HG02763 (cell line): ENCODE data around the gene ARHGAP12.
A peak's percentile ranks its signal among the peaks of the same experiment; 100 is the strongest.

Source experiments
- ATAC-seq: cut with Tn5 transposase; IDR thresholded peaks from one replicate; pipeline ENCODE4 v1.9.1; 2021; ENCODE audit warnings: mild to moderate bottlenecking, moderate library complexity; ENCODE audit not compliant: unreplicated experiment

Gene ARHGAP12

DNA sequence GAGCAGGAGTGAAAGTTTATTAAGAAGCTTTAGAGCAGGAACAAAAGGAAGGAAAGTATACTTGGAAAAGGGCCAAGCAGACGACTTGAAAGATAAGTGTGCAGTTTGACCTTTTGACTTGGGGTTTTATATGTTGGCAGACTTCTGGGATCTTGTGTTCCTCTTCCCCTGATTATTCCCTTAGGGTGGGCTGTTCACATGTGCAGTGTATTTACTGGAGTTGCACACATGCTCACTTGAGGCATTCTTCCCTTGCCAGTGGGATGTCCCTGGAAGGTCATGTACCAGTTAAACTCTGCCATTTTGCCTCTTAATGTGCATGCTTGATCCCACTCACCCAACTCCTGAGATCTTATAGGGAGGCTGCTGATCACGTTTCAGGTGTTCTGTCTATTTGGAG is 23.4 kb upstream of the ARHGAP12 start:
- no peak for ATAC-seq

DNA sequence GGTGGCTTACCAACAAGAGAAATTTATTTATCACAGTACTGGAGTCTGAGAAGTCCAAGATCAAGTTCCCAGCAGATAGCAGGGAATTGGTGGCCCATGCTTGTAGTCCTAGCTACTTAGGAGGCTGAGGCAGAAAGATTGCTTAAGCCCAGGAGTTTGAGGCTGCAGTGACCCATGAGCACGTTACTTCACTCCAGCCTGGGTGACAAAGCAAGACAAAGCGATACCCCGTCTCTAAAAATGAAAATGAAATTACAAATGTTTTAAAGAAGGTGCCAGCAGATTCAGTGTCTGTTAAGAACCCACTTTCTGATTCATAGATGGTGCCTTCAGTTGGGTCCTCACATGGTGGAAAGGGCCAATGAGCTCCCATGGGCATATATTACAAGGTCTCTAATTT is 20.6 kb upstream of the ARHGAP12 start:
- no peak for ATAC-seq

DNA sequence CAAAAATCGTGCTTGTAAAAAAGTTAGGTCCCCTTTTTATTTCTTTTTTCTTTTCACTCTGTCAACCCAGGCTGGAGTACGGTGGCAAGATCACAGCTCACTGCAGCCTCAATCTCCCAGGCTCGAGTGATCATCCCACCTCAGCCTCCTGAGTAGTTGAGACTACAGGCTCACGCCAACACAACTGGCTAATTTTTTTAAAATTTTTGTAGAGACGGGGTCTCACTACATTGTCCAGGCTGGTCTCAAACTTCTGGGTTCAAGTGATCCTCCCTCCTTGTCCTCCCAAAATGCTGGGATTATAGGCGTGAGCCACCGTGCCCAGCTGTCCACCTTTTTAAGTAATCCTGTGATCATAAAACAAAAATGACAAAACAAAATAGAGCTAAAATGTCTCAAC is 19.4 kb upstream of the ARHGAP12 start:
- ATAC-seq, result no peak

DNA sequence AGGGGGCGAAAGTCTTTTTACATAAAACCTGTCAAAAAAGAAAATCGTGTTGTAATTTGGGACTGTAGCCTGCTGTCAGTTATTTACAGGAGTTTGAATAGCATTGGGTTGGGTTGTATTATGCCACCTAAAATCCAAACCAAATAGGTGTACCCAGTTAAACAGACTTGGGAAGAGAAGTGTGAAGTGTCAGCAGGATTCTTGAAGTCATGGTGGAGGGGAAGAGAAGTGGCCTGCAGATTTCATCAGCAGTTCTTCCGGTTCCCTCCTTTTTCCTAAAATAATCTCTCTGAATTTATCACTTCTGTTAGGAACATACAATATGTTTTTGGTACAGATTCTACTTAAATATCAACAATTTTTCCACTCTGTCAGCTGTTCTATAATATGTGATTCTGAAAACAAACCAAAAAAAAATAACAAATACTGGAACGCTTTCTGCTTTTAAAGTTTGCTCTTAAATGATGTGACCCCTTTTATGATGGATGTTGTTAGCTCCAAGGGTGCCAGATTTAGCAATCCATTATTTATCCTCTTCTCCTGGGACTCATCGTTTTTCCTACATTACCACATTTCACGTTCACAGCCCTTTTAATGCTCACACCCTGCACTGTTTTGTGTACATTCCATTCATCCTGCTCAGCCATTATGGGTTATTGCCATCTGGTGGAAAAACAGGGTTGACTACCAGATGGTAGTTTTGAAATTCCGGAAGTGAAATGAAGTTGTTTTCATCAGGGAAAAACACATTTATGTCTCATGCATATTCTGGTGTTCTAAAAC is 18.7 kb upstream of the ARHGAP12 start:
- ATAC-seq, result no peak

DNA sequence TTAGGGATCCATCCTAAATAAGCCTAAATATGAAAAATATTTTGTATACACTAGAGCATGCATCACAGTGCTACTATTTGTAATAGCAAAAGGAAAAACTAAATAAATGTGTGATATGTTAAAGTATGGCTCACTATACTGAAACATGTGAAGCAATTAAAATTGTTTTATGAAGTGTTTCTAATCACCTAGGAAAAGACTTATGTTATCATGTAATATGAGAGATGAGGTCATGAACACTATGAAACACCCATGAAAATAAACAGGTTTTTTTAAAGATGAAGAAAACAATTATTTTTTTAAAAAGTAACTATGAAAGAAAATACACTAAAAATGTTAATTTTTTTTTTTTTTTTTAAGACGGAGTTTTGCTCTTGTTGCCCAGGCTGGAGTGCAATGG is 16.8 kb upstream of the ARHGAP12 start:
- ATAC-seq, result no peak

DNA sequence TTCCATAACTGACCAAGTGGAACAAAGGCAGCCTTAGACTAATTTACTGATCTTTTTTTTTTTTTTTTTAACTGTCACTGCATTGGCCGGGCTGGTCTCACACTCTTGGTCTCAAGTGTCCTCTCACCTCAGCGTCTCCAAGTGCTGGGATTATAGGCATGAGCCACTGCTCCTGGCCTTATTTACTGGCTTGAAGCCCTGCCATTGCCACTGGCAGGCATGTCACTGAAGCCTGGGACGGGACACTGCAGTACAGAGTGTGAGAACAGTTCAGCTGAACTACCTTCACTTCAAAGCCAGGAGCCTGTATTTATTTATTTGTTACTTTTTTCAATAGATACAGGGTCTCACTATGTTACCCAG is 15.4 kb upstream of the ARHGAP12 start:
- ATAC-seq, result no peak

DNA sequence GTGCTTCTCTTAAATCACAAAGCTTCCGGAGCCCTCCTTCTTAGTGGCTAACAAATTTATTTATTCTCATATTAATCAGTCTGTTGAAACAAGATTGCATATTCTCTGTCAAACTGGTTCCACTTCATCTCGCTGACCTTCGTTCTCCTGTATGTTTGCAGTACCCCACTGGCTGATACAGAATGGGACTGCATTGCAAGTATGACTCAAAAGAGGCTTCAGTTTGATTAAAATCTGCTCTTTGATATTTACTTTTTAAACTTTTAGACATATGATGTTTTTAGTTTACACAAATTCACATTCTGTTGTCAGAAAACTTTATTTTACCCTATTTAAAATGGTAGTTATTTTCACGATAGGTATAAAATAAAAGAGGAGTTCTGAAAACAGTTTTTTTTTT is 14.3 kb upstream of the ARHGAP12 start:
- no peak for ATAC-seq

DNA sequence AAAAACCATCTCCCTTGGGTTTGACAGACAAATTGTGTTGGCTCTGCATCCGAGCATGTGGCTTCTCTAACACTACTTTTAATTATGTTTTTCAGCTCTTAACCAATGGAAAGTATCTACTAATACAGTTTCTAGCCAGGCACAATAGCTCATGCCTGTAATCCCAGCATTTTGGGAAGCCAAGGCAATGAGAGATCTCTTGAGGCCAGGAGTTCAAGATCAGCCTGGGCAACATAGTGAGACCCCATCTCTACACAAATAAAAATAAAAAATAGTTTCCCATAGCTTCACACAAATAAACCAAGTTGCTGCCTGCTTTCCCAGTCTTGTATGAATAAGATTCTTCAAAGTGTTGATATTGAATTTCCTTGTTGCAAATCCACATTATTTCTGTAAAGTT is 13.8 kb upstream of the ARHGAP12 start:
- no peak for ATAC-seq

DNA sequence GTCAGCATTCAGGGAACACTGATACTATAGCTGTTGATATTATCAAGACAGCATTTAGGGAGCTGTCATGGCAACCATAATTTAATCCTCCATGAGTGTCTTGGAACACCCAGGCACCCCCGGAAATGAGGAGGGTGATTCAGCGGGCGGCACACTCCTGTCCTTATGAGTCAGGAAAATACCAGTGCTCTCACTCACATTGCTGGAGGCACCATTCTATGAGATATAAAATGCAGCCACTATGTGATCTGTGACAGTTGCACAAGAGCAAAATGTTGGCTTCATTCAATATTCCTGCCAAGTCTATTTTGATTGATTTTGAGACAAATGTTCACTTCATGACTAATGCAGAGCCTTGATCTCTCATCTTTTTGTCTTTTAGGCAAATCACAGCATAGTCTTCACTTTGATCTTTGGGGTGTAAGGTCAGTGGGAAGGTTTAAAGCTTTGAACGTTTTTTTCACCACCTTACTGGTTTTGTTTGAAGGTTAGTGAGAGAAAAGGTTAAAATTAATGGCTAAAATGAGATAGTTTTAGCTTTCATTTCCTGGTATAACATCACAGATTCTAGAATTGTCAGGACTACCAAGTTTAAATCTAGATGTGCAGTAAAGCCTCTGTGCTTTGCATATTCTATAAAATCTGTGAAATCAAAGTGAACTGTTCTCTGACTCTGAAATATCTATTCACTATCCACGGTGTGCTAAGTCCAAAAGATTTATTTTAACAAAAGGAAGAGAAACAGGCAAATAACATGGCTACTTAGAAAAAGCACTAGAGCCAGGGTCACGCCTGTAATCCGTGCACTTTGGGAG is 12.4 kb upstream of the ARHGAP12 start:
- no peak for ATAC-seq

DNA sequence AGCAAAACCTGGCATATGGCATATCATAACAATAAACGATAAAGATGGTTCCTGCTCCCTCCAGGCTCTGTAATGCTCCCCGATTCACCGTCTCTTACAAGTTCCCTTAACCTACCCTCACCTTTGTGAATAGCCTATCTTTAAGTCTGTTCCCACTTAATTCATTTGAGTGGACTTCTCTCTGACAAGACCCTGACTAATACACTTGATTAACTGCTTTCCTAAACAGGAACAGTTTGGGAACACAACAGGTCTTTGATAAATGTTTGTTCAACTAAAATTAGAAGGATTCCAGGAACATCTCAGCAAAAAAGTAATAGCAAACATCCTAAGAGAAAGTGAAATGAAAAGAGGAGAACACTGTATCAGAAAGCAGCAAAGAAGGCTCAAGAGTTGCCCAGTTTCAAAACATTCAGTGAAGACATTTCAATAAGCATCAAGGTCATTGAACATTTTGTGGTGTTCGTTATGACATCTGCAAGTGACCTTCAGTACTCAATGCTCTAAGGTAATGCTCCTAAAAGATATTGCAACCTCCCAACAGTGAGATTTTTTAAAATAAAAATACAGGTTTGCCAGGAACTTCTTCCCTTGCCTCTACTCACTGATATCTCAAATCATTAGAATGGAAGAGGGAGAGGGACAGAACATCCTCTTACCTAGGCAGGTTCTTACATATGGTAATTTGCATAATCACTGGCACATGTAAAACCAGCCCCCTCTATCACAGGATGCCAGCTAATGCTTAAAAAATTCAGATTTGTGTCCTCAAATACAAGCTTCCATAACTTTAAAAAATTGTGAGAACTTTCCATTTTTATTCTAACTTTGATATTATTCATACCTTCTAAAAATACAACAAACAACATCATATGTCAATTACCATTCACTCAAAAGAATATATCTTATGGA is 11.4 kb upstream of the ARHGAP12 start:
- ATAC-seq, result no peak

DNA sequence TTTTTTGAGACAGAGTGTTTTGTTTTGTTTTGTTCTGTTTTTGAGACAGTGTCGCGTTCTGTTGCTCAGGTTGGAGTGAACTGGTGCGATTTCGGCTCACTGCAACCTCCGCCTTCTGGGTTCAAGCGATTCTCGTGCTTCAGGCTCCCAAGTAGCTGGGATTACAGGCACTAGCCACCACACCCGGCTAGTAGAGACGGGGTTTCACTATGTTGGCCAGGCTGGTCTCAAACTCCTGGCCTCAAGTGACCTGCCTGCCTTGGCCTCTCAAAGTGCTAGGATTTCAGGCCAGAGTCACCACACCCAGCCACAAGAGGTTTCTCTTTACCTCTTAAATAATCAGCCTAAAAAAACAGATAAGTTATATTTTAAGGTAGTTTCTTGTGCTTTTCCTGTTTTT is 8.7 kb upstream of the ARHGAP12 start:
- no peak for ATAC-seq

DNA sequence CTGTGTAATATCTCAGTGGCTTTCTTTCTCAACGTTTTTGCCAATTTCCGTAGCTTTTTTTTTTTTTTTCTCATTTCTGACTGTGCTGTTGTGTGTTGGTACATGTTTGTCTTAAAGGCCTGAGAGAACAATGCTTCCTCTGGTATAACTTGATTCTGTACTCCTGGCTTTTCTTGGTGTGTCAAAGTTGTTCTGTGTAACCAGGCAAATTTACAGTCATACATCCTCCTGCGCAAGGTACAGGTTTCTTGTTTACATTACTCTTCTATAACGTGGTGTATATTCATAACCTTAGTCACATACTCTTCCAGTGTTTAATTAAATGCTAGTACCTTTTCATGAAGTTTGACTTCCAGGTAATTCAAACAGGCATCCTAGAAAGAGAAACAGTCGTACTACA is 8.3 kb upstream of the ARHGAP12 start:
- no peak for ATAC-seq

DNA sequence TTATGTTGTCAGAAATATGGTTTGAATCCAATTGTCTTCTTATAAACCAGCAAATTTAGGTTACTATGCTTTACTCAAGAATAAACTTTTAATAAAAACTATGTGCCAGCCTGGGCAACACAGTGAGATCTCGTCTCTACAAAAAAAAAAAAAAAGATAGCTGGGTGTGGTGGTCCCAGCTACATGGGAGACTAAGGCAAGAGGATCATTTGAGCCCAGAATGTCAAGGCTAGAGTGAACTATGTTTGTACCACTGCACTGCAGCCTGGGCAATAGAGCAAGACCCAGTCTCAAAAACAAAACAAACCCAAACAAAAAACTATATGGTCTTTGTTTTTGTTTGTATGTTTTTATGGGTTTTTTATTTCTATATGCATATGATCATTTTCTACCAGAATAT is 7.5 kb upstream of the ARHGAP12 start:
- ATAC-seq, result no peak

DNA sequence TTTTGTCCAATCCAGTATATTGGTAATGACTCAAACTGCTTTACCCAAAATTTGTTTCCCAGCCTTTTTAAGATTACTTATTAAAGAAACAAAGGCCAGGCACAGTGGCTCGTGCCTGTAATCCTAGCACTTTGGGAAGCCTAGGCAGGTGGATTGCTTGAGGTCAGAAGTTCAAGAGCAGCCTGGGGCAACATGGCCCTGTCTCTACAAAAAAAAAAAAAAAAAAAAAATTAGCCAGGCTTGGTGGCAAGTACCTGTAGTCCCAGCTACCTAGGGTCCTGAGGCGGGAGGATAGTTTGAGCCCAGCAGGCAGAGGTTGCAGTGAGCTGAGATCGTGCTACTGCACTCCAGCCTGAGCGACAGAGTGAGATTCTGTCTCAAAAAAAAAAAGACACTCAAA is 7.0 kb upstream of the ARHGAP12 start:
- no peak for ATAC-seq

DNA sequence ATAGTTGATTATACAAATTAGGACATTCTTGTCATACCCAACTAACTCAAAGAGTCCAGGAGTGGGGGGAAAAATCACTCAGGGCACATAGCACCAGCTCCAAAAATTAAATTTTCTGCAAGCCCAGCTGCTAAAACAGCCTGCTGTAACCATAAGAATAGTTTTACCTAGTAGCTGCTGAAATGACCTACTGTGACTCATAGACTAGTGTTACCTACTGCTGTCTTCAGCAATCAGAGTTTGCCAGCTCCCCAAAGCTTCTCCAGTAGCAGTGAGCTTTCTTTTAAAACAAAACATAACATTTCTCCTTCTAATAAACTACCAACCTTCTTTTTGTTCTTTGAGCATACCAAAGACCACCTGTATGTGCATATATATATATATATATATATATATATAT is 4.2 kb upstream of the ARHGAP12 start:
- ATAC-seq, result no peak

DNA sequence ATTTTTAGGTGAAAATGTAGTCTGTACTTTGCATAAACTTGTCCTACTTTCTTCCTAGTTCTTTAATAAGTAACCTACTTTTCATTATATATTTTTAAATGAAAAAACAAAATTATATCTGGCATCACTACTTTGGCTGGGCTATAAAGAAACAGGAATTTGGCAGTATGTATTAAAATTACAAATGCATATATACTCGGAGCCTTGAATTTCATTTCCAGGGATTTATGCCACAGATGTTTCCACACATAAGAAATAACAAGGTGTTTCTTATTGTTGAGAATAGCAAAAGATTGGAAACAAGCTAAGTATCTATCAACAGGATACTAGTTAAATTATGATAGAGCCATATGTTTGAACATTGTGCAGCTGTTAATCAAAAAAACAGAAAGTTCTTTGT is 2.2 kb upstream of the ARHGAP12 start:
- no peak for ATAC-seq

DNA sequence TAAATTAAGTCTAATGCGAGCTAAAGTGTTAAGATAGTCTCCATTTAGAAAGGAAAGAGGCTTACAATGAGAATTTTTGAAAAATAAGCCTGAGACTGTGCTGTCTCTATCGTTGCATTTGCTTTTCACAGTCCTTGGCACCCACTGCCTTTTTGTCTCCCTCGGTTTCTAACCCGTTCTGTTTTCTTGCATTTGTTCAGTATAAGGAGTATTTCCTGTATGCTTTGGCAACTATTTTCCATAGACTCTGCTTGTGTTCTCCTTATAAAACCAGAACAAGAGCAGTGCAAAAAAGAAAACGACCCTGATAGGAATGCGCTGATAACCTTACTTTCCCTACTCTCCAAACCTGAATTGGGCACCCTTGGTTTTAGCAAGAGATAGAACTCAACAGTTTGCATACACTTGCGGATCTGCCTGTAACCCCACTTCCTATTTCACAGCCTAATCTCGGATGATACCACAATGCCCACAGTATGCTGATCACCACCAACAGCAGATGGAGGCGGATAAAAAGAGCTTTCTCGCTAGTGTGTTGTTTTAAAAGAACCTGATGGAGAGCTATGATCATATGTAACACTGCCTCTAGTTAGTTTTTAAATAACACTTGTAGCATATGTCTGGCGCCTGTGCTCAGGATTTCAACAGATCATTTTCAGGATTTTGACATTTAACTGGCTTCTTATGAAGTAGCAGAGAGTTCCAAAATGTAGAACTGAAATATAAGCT is 1.6 kb upstream of the ARHGAP12 start:
- ATAC-seq, result no peak

DNA sequence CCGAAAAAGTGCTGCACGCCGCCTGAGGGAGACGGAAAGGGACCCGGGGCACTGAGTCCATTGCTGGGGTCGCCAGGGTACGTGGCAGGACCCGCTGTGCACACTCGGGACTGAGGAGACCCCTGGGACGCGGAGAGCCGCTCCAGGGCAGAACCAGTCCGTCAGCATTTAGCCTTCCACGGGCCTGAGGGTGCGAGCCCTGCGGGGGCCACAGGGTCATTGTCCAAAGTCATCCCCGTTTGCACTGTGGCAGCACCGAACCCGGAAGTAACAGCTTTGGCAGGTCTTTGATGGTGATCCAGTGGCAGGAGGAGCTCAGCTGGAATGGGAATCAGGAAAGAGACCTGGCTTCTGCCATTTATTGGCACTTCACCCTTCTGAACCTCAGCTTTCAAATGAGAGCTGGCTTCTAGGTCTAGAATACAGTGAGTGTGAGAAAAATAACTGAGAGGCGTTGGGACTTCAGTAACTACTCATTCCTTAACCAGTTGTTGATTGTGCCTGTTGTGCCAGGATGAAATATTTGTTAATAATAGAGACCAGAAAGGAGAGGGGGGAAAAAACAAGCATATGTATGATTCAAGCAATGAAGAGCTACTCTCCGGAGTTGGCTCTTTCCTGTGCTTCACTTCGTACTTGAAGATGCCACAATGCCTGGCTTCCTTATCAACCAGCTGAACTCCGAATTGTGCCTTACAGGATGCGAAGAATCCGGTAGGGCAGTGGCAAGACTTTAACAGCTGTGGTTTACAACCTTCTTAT is 811 bp upstream of the ARHGAP12 start:
- ATAC-seq, result peak; percentile 19

DNA sequence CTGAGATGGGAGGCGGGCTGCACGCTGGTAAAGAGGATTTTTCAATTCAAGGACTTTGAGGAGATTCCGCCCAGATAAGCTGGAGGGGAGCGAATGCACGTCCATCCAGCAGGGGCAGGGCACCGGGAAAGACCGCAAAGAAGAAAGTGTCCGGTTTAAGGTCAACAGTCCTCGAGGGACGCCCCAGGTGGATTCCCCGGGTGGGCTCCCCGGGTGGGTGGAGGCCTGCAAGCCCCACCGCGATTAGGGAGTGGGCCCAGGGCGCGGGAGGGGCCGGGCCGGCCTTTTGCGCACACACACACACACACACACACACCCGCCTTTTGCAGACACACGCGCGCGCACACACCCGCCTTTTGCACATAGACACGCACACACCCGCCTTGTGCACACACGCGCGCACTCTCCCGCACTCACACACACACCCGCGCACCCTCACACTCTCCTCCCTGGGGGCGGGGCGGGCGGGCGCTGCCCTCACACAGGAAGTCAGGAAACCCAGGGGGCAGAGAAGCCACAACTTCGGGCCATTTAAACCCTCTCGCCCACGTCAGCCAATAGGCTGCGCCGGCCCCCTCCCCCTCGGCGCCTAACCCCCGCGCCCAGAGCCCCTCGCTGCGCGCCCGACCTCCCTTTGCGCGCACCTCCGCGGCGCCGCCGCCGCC is 615 bp downstream of the ARHGAP12 start:
- peak; percentile 43 for ATAC-seq

DNA sequence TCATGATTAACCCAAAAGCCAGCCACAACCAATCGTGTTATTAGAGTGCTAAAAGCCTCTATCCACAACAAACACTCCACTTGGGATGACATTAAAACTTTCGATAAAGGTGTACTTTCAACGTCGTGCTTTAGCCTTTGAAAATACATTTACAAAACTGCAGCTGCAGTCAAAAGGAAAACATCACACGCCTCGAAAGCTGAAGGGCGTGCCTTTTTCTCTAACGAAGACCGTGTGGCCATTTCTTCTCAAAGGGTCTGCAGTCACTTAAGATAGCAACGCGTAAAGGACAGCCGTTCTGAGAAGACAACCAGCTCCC is 1.1 kb downstream of the ARHGAP12 start:
- no peak for ATAC-seq
